ENCODE data around the gene STOML1.

- TF ChIP-seq POLR2A (IDR thresholded peaks at IDR 0.05) (no peak), CTCF (IDR thresholded peaks at IDR 0.05) (no peak), EP300 (IDR thresholded peaks at IDR 0.05) (no peak)
Observed at GRCh38 chr15:73944161-73945129, 47.6 kb downstream of the STOML1 start.

All from gastroesophageal sphincter (tissue), 3 donors.